Heart left ventricle (tissue), 16 donors: ENCODE measurements around the gene XPO6. TPM values are rescaled to one million over a fixed set of nuclear protein-coding genes. Genes with fewer than 3 reads are reported as not detected.

Experiments
- ATAC-seq, 4 donors: fragments of 200-7000 bp; cut with Tn5 transposase; one replicate each; pipeline ENCODE4 v1.9.1; 2020 to 2022; ENCODE audit warnings: moderate library complexity in 4 of 4, mild to moderate bottlenecking in 3 of 4, moderate number of reproducible peaks in 1 of 4
- DNase-seq, 5 donors: peaks; one replicate each; pipeline ENCODE4 v3.0.0-alpha.2; 2020
- H3K27ac ChIP-seq, 12 donors: fragments of 200-600 bp; sonication (generic) in 4 of 12; one replicate each; pipeline versions ENCODE4 v1.5.0 to v1.8.0; 2016 to 2022; ENCODE audit warnings: mild to moderate bottlenecking in 2 of 12
- H3K27me3 ChIP-seq, 9 donors: fragments of 200-600 bp; sonication (generic) in 2 of 9; one replicate each; pipeline versions ENCODE4 v1.5.1 to v1.8.0; 2016 to 2022; ENCODE audit warnings: mild to moderate bottlenecking in 3 of 9
- H3K36me3 ChIP-seq, 9 donors: fragments of 200-600 bp; sonication (generic) in 2 of 9; one replicate each; pipeline versions ENCODE4 v1.5.0 to v1.8.0; 2018 to 2022; ENCODE audit warnings: mild to moderate bottlenecking in 2 of 9
- H3K4me1 ChIP-seq, 12 donors: fragments of 200-600 bp; sonication (generic) in 4 of 12; one replicate each; pipeline versions ENCODE4 v1.5.0 to v1.8.0; 2016 to 2022; ENCODE audit warnings: mild to moderate bottlenecking in 3 of 12
- H3K4me3 ChIP-seq, 12 donors: fragments of 200-600 bp; sonication (generic) in 4 of 12; one replicate each; pipeline versions ENCODE4 v1.5.0 to v1.8.0; 2017 to 2022; ENCODE audit warnings: mild to moderate bottlenecking in 9 of 12, moderate library complexity in 4 of 12
- H3K9me3 ChIP-seq, 12 donors: fragments of 200-600 bp; sonication (generic) in 4 of 12; one replicate each; pipeline versions ENCODE4 v1.5.0 to v1.8.0; 2016 to 2022; ENCODE audit warnings: mild to moderate bottlenecking in 1 of 12
- CTCF ChIP-seq, 12 donors: fragments of 200-600 bp; sonication (generic) in 4 of 12; IDR thresholded peaks; one replicate each; pipeline versions ENCODE4 v1.5.0 to v1.8.0; 2018 to 2022; ENCODE audit warnings: antibody characterized with exemption in 12 of 12, mild to moderate bottlenecking in 5 of 12
- POLR2A ChIP-seq, 2 donors: fragments of 450-650 bp; IDR thresholded peaks; one replicate each; pipeline ENCODE4 v1.6.1; 2017; ENCODE audit warnings: antibody characterized with exemption in 2 of 2, mild to moderate bottlenecking in 2 of 2, moderate library complexity in 2 of 2
- WGBS, 4 donors: extraction: QIAGEN DNeasy Blood & Tissue Kit in 2 of 4; methylation state at CpG; one replicate each; pipeline versions ENCODE4 v1.1.5 to v1.1.7; 2013 to 2018; 5-methylcytosine and 5-hydroxymethylcytosine counted together
- intact Hi-C, 10 donors: fragments of 100-400 bp; cut with DNase I; formaldehyde crosslinking; loops; one replicate each; pipeline versions ENCODE4 v1.11.1 to v1.14.2; 2022
- polyA plus RNA-seq, 2 donors: library from polyadenylated mRNA; stranded (reverse); fragments of 200-250 nt; gene quantifications; one replicate each; pipeline ENCODE4 v1.2.3, GENCODE V29; 2013
- total RNA-seq, 9 donors: library from RNA; depleted of rRNA in 2 of 9; stranded (reverse); fragments of >200 nt in 2 of 9; fragmentation: NEBNext Ultra II Directional in 3 of 9; extraction: Animal tissue kit (Norgen Biotek cat#: 25700) in 3 of 9; gene quantifications; one replicate each; pipeline versions ENCODE4 v1.1.0 to v1.2.4, GENCODE V29; 2016 to 2023
- donor health status: ischemic (EF 13 %, LVEDD 7.1; RV severe dilation, severe dysfunction).
- donor health status: healthy with polysubstance abuse.
- donor health status: DM: no; HTN: yes; CAD: no.
- donor health status: DM: no; HTN: no; CAD: no.
- donor health status: ischemic (EF 25% LVEDD 6.9; RV normal size, moderate dysfunction).
- donor health status: ischemic (EF 25% LVEDD 5.7; RV mildly dilated, moderate dysfunction).
- donor health status: healthy.
- donor health status: DM: yes; HTN: yes; CAD: no.
- donor health status: ischemic (EF 35%, LVEDD 5.7; RV mildly dilated, moderate dysfunction).
- donor health status: nonischemic (EF 11% LVEDD 7.7; RV severe dilation, severe dysfunction).
- donor health status: DM: yes; HTN: yes; CAD: no.
- donor health status: PGD.
- donor health status: ischemic (EF 29% LVEDD 5.4; RV normal size, mild dysfunction).
- donor health status: nonischemic (EF 23%, LVEDD 6.1; RV moderate dilation, normal function).

The XPO6 gene
- total and polyA plus RNA-seq, 11 donors, result 19.8 to 78.0 (median 33.0) TPM

- peaks cover 0 to 8% (median 0%) of the 10 kb centered on the region in 12 donors for H3K9me3 ChIP-seq
- peaks cover 0 to 83% (median 19%) of the 10 kb centered on the region in 12 donors for H3K4me1 ChIP-seq
- TF ChIP-seq POLR2A (IDR thresholded peaks at IDR 0.05) (no peak), CTCF (IDR thresholded peaks at IDR 0.05) (no peak)
- H3K36me3 ChIP-seq, result peaks cover 0 to 4% (median 0%) of the 10 kb centered on the region in 9 donors
- DNase-seq (peak in 1 of 5 donors; percentile 38), ATAC-seq (peak in 3 of 4 donors; percentile 38 to 70 (median 44))
- intact Hi-C loops, result no loop called here
- H3K27ac ChIP-seq, result peak overlapping the region in 1 of 12 donors; percentile 91
- 81 to 85% (median 83%) methylated on average over 3 of the region's 3 CpGs for WGBS, 4 donors
- no peaks in the 10 kb centered on the region for H3K27me3 ChIP-seq
- peak overlapping the region in 1 of 12 donors; percentile 25 for H3K4me3 ChIP-seq
Measured at GRCh38 chr16:28189245-28189644, 22.5 kb downstream of the XPO6 start.

GRCh38 chr16:28188085-28188916, 23.5 kb downstream of the XPO6 start:
- ATAC-seq, result peak in 3 of 4 donors; percentile 10 to 45 (median 38)
- peak overlapping the region in 1 of 12 donors; percentile 91 for H3K27ac ChIP-seq
- peaks cover 0 to 80% (median 24%) of the 10 kb centered on the region in 12 donors for H3K4me1 ChIP-seq

GRCh38 chr16:28187595-28188004, 24.2 kb downstream of the XPO6 start:
- Histone ChIP-seq H3K4me3 (peak overlapping the region in 1 of 12 donors; percentile 25), H3K9me3 (peaks cover 0 to 8% (median 0%) of the 10 kb centered on the region in 12 donors), H3K27me3 (no peaks in the 10 kb centered on the region), H3K36me3 (no peaks in the 10 kb centered on the region), H3K27ac (peak overlapping the region in 1 of 12 donors; percentile 91), H3K4me1 (peaks cover 0 to 82% (median 31%) of the 10 kb centered on the region in 12 donors)
- intact Hi-C loops, result no loop called here
- no peak for ATAC-seq
- WGBS, 4 donors, result 78 to 95% (median 87%) methylated on average over 2 of the region's 2 CpGs
- DNase-seq, result no peak
- TF ChIP-seq POLR2A (IDR thresholded peaks at IDR 0.05) (no peak), CTCF (IDR thresholded peaks at IDR 0.05) (no peak)

More at GRCh38 chr16:28188085-28188916, 23.5 kb downstream of the XPO6 start:
- Histone ChIP-seq H3K27me3 (no peaks in the 10 kb centered on the region), H3K4me3 (peak overlapping the region in 1 of 12 donors; percentile 25), H3K36me3 (peaks cover 0 to 1% (median 0%) of the 10 kb centered on the region in 9 donors), H3K9me3 (peaks cover 0 to 8% (median 0%) of the 10 kb centered on the region in 12 donors)
- DNase-seq, result no peak
- intact Hi-C loops, result no loop called here
- WGBS, 4 donors, result 77 to 84% (median 80%) methylated on average over 6 of the region's 6 CpGs
- TF ChIP-seq CTCF (IDR thresholded peaks at IDR 0.05) (no peak), POLR2A (IDR thresholded peaks at IDR 0.05) (no peak)

GRCh38 chr16:28186752-28187151, 25.0 kb downstream of the XPO6 start:
- Histone ChIP-seq H3K36me3 (no peaks in the 10 kb centered on the region), H3K27me3 (no peaks in the 10 kb centered on the region), H3K4me3 (no peak overlapping the region), H3K4me1 (peaks cover 0 to 83% (median 39%) of the 10 kb centered on the region in 12 donors), H3K27ac (peak overlapping the region in 1 of 12 donors; percentile 91), H3K9me3 (peaks cover 0 to 8% (median 0%) of the 10 kb centered on the region in 12 donors)
- no peak for DNase-seq
- WGBS, 4 donors, result 92 to 98% (median 96%) methylated on average over 4 of the region's 4 CpGs
- intact Hi-C loops, result no loop called here
- ATAC-seq, result no peak
- TF ChIP-seq CTCF (IDR thresholded peaks at IDR 0.05) (no peak), POLR2A (IDR thresholded peaks at IDR 0.05) (no peak)
